ENCODE data around the gene TENM3.

GRCh38 chr4:182258441-182259000 lies 15.3 kb downstream of the TENM3 start:
- TF ChIP-seq, protein P1, sequence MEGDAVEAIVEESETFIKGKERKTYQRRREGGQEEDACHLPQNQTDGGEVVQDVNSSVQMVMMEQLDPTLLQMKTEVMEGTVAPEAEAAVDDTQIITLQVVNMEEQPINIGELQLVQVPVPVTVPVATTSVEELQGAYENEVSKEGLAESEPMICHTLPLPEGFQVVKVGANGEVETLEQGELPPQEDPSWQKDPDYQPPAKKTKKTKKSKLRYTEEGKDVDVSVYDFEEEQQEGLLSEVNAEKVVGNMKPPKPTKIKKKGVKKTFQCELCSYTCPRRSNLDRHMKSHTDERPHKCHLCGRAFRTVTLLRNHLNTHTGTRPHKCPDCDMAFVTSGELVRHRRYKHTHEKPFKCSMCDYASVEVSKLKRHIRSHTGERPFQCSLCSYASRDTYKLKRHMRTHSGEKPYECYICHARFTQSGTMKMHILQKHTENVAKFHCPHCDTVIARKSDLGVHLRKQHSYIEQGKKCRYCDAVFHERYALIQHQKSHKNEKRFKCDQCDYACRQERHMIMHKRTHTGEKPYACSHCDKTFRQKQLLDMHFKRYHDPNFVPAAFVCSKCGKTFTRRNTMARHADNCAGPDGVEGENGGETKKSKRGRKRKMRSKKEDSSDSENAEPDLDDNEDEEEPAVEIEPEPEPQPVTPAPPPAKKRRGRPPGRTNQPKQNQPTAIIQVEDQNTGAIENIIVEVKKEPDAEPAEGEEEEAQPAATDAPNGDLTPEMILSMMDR (IDR thresholded peaks at IDR 0.05; ENCODE audit: poor library complexity), result no peak
- no peak for TF ChIP-seq EZH2phosphoT487 (IDR thresholded peaks at IDR 0.05; ENCODE audit: low read depth, severe bottlenecking, unreplicated experiment)
- TF ChIP-seq EZH2 (IDR thresholded peaks at IDR 0.05; ENCODE audit: borderline replicate concordance), result no peak

Data from hepatocyte (in vitro differentiated cells).